Esophagus squamous epithelium (tissue), 4 donors: ENCODE data around the gene THADA.

ENCODE experiments used
- POLR2A ChIP-seq, 4 donors: fragments of 450-650 bp; IDR thresholded peaks; one replicate each; pipeline ENCODE4 v1.6.1; 2017; ENCODE audit warnings: antibody characterized with exemption in 4 of 4, mild to moderate bottlenecking in 4 of 4, moderate library complexity in 3 of 4
- TF ChIP-seq, protein P1 (sequence below), 6 experiments: fragments of 450-650 bp in 4 of 6; fragments of 200-600 bp in 2 of 6; sonication (generic) in 2 of 6; IDR thresholded peaks; one replicate each; pipeline ENCODE4 v1.5.1; 2016 to 2019; ENCODE audit warnings: antibody characterized with exemption in 6 of 6, mild to moderate bottlenecking in 4 of 6, moderate library complexity in 4 of 6

DNA sequence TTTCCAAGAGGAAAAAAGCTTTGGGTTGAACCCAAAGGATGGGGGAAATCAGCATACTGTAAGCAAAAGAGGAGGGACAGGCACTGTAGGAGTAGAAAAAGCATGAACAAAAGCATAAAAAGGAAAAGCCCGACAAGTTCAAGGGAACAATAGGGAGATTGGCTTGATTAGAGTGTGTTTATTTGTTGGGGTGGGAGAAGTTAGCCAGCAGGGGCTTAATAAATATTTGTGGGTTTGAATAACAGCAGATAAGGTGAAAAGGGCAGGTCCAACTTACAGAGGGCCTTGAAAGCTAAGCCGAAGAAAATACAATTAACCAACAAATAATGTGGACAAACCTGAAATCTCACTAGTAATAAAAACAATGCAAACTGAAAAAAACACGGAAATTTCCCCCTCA is 126.7 kb downstream of the THADA start:
- TF ChIP-seq, protein P1, sequence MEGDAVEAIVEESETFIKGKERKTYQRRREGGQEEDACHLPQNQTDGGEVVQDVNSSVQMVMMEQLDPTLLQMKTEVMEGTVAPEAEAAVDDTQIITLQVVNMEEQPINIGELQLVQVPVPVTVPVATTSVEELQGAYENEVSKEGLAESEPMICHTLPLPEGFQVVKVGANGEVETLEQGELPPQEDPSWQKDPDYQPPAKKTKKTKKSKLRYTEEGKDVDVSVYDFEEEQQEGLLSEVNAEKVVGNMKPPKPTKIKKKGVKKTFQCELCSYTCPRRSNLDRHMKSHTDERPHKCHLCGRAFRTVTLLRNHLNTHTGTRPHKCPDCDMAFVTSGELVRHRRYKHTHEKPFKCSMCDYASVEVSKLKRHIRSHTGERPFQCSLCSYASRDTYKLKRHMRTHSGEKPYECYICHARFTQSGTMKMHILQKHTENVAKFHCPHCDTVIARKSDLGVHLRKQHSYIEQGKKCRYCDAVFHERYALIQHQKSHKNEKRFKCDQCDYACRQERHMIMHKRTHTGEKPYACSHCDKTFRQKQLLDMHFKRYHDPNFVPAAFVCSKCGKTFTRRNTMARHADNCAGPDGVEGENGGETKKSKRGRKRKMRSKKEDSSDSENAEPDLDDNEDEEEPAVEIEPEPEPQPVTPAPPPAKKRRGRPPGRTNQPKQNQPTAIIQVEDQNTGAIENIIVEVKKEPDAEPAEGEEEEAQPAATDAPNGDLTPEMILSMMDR (IDR thresholded peaks at IDR 0.05): no peak
- no peak for TF ChIP-seq POLR2A (IDR thresholded peaks at IDR 0.05)
